GM06990 (cell line): Measurements from ENCODE around the gene WDR86.

Source experiments
- DNase-seq: peaks from one replicate; pipeline ENCODE4 v3.0.0-alpha.2; 2011; ENCODE audit not compliant: insufficient read length; ENCODE audit errors: extremely low read depth
- H3K27me3 ChIP-seq: replicated peaks from 2 replicates; pipeline ENCODE4 v1.6.0; 2011; ENCODE audit warnings: low read length; ENCODE audit not compliant: control insufficient read depth, insufficient read depth
- H3K36me3 ChIP-seq: 2 replicates; pipeline ENCODE4 v1.5.1; 2011; ENCODE audit warnings: low read length; ENCODE audit not compliant: control insufficient read depth, insufficient read depth
- H3K4me3 ChIP-seq: replicated peaks from 2 replicates; pipeline ENCODE4 v1.5.1; 2011; ENCODE audit warnings: low read depth, mild to moderate bottlenecking, control low read depth, low read length
- TF ChIP-seq, protein P1 (sequence below): IDR thresholded peaks from 2 replicates; pipeline ENCODE4 v1.5.1; 2011; ENCODE audit warnings: low read length, control low read depth, mild to moderate bottlenecking, inconsistent platforms; ENCODE audit not compliant: insufficient read depth, poor library complexity, severe bottlenecking

Gene WDR86

DNA sequence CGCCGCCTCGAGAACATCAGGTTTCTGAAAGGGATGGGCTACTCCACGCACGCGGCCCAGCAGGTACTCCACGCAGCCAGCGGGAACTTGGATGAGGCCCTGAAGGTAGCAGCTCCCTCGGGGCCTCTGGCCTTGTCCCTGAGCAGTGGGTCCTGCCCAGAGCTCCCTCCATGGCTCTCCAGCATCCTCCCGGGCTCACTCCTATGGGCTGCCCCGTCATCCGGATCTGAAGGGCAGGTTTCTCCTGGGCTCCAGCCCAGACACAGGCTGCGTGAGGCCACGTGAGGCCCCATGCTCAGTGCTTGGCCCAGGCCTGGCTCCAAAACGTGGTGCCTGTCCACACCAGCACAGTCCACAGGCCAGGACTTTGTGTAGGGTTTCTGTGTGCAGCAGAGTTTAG lies 35.7 kb downstream of the WDR86 start:
- TF ChIP-seq, protein P1, sequence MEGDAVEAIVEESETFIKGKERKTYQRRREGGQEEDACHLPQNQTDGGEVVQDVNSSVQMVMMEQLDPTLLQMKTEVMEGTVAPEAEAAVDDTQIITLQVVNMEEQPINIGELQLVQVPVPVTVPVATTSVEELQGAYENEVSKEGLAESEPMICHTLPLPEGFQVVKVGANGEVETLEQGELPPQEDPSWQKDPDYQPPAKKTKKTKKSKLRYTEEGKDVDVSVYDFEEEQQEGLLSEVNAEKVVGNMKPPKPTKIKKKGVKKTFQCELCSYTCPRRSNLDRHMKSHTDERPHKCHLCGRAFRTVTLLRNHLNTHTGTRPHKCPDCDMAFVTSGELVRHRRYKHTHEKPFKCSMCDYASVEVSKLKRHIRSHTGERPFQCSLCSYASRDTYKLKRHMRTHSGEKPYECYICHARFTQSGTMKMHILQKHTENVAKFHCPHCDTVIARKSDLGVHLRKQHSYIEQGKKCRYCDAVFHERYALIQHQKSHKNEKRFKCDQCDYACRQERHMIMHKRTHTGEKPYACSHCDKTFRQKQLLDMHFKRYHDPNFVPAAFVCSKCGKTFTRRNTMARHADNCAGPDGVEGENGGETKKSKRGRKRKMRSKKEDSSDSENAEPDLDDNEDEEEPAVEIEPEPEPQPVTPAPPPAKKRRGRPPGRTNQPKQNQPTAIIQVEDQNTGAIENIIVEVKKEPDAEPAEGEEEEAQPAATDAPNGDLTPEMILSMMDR, result no peak
- Histone ChIP-seq H3K4me3 (no peak overlapping the region), H3K36me3 (peaks cover 25% of the 10 kb centered on the region), H3K27me3 (no peaks in the 10 kb centered on the region)
- DNase-seq, result no peak

DNA sequence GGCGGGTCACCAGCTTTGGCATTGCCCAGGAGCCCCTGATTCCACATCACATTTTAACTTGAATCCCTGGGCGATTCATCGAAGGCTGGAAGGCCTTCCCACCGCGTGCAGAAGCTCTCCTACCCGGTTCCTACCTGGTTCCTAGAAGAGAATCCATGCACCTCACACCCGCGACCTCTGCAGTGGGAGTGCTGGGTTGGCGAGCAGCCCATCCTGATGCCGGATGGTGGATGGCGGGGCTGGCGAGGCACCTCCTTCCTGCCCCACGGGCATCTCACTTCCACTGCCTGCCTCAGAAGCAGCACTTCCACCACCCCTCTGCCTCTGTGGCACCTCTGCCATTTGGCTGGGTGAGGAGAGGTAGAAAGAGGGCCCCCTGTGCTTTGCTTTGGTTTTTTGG lies 36.2 kb downstream of the WDR86 start:
- no peak for DNase-seq
- Histone ChIP-seq H3K4me3 (no peak overlapping the region), H3K36me3 (peaks cover 25% of the 10 kb centered on the region), H3K27me3 (no peaks in the 10 kb centered on the region)
- TF ChIP-seq, protein P1, result no peak

DNA sequence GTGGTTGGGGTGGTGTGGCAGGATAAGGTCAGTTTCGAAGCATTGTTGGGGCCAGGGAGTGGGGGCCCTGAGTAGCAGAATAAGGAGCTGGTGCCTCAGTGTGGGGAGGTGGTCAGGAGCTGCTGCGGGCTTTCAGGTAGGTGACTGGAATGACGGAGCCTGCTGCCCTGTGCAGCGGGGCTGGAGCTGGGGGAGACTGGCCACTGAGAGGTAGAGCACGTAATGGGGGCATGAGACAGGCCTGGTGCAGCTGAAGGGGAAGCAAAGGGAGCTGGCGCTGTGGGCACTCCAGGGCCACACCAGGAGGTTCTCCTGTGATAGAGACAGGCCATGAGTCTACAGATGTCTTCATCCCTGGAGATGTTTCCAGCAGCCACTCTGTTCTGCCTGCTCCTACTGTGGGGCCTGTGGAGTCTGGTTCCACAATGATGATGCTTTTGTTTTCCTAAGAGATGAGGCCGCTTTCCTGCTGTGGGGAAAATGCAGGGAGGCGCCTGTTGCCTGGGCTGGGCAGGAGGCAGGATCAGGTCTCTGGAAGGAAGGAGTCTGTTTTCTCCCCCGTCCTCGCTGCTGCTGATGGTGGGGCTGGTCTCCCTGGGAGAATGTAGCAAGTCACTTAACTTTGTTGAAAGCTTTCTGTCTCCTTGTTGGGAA lies 37.1 kb downstream of the WDR86 start:
- H3K4me3 ChIP-seq, result no peak overlapping the region
- TF ChIP-seq, protein P1, result no peak
- H3K36me3 ChIP-seq, result peaks cover 27% of the 10 kb centered on the region
- DNase-seq, result no peak
- H3K27me3 ChIP-seq, result no peaks in the 10 kb centered on the region

DNA sequence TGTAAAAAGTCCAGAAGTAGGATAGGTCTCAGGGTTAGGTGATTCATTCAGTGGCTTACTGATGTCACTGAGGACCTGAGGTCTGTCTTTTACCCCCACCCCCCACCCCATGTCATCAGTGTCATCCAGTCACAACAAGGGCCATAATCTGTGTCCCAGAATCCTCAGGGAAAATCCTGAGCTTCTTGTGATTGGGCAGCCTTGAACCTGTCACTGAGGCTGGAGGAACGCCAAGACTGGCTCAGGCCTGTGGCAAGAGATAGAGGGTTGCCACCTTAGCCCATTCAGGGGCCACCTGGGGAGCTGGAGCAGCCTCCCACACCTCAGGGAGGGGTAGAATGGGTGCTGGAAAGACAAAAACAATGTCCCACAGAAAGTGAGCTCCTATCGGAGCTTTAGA lies 38.6 kb downstream of the WDR86 start:
- Histone ChIP-seq H3K4me3 (no peak overlapping the region), H3K36me3 (peaks cover 22% of the 10 kb centered on the region), H3K27me3 (no peaks in the 10 kb centered on the region)
- TF ChIP-seq, protein P1, result no peak
- no peak for DNase-seq

DNA sequence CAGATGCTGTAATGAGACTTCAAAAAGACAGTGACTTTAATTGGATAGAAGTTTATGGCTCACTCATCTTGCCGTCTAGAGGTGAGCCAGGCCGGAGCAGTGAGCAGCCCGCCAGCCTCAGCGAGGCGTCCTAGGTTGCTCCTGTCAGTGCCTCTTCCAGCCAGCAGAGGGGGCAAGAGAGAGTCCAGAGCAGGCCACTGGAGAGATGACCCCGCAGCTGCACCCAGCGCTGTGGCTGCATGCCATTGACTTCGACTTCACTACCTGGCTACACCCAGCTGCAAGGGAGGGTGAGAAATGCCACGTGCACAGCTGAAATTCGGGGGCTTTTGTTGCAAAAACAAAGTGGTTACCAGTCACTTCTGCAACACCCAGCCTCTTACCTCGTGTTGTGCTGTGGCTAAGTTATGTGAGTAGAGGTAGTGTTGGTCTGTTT lies 41.7 kb downstream of the WDR86 start:
- Histone ChIP-seq H3K36me3 (peaks cover 8% of the 10 kb centered on the region), H3K27me3 (no peaks in the 10 kb centered on the region), H3K4me3 (no peak overlapping the region)
- DNase-seq, result peak; percentile 61
- TF ChIP-seq, protein P1, result peak; percentile 97

DNA sequence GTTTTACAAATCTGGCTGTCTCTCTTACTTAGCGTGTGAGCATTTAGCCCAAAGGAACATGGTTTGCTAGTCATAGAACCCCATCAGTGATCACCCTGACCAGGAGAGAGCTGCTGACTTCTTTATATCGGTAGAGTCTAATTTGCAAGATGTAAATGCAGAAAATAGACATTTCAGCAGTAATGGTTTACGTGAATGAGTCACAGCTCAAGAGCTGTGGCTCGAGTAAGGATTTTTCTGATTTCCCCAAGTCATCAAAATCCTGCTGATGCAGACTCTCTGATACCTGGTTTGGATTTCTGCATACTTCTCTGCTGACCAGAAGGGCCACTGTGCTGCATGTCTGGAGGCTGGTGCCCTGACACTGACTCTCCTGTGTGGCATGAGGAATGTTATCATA lies 42.6 kb downstream of the WDR86 start:
- DNase-seq, result no peak
- Histone ChIP-seq H3K4me3 (no peak overlapping the region), H3K27me3 (no peaks in the 10 kb centered on the region), H3K36me3 (peaks cover 14% of the 10 kb centered on the region)
- TF ChIP-seq, protein P1, result no peak
